Measurements from ENCODE around the gene TOR1AIP1.
"Not testable (repeated sequence)": the region's sequence is repeated elsewhere in the genome, so short reads cannot be mapped to it uniquely, and the experiment has no call there.

The TOR1AIP1 gene

GRCh38 chr1:179937668-179938254 lies 55.7 kb downstream of the TOR1AIP1 start:
- no peak for DNase-seq (ENCODE audit: low read depth)

GRCh38 chr1:179938752-179939151 lies 56.7 kb downstream of the TOR1AIP1 start:
- DNase-seq (ENCODE audit: low read depth): no peak

- no peak for DNase-seq (ENCODE audit: low read depth)
Measured at GRCh38 chr1:179939941-179940340, 57.9 kb downstream of the TOR1AIP1 start.

GRCh38 chr1:179941454-179941853 lies 59.4 kb downstream of the TOR1AIP1 start:
- DNase-seq (ENCODE audit: low read depth): no peak

GRCh38 chr1:179950651-179951050 lies 68.6 kb downstream of the TOR1AIP1 start:
- no peak for DNase-seq (ENCODE audit: low read depth)

GRCh38 chr1:179951383-179952144 lies 69.5 kb downstream of the TOR1AIP1 start:
- no peak for DNase-seq (ENCODE audit: low read depth)

GRCh38 chr1:179952186-179952585 lies 70.1 kb downstream of the TOR1AIP1 start:
- DNase-seq (ENCODE audit: low read depth): no peak

GRCh38 chr1:179953974-179954492 lies 71.9 kb downstream of the TOR1AIP1 start:
- DNase-seq (ENCODE audit: low read depth): peak; percentile 12

GRCh38 chr1:179954493-179955286 lies 72.6 kb downstream of the TOR1AIP1 start, which contains the start of gene CEP350:
TSS of gene CEP350 (plus strand) at chr1:179954810. CDS start at chr1:179986182, 31,372 bp downstream.
- peak; percentile 98 for DNase-seq (ENCODE audit: low read depth)

GRCh38 chr1:179955287-179955680 lies 73.2 kb downstream of the TOR1AIP1 start:
- no peak for DNase-seq (ENCODE audit: low read depth)

- no peak for DNase-seq (ENCODE audit: low read depth)
Measured at GRCh38 chr1:179955731-179956130, 73.6 kb downstream of the TOR1AIP1 start.

GRCh38 chr1:179958359-179958758 lies 76.3 kb downstream of the TOR1AIP1 start:
- no peak for DNase-seq (ENCODE audit: low read depth)

GRCh38 chr1:179962168-179962567 lies 80.1 kb downstream of the TOR1AIP1 start:
- not testable (repeated sequence) for DNase-seq (ENCODE audit: low read depth)

- DNase-seq (ENCODE audit: low read depth): no peak
Measured at GRCh38 chr1:179966551-179966950, 84.5 kb downstream of the TOR1AIP1 start.

GRCh38 chr1:179968284-179968993 lies 86.4 kb downstream of the TOR1AIP1 start:
- DNase-seq (ENCODE audit: low read depth): no peak

- DNase-seq (ENCODE audit: low read depth): no peak
Measured at GRCh38 chr1:179968994-179969919, 87.2 kb downstream of the TOR1AIP1 start.

Measured in T follicular helper cell (primary cell).